Muscle layer of colon (tissue), 2 donors: ENCODE data around the gene RBM27.
"Not testable (repeated sequence)": the region's sequence is repeated elsewhere in the genome, so short reads cannot be mapped to it uniquely, and the experiment has no call there.

Source experiments
- H3K27ac ChIP-seq: one replicate; pipeline ENCODE4 v1.7.0; 2013; ENCODE audit warnings: low read depth, mild to moderate bottlenecking, low read length, moderate library complexity
- H3K27me3 ChIP-seq, 2 donors: one replicate each; pipeline ENCODE4 v1.7.0; 2013; ENCODE audit warnings: low read length in 2 of 2, mild to moderate bottlenecking in 2 of 2; ENCODE audit not compliant: insufficient read depth in 2 of 2, control insufficient read depth in 1 of 2
- H3K36me3 ChIP-seq: one replicate; pipeline ENCODE4 v1.7.0; 2013; ENCODE audit warnings: mild to moderate bottlenecking, low read length; ENCODE audit not compliant: insufficient read depth
- H3K4me1 ChIP-seq: one replicate; pipeline ENCODE4 v1.7.0; 2013; ENCODE audit warnings: mild to moderate bottlenecking, low read length; ENCODE audit not compliant: insufficient read depth
- H3K4me3 ChIP-seq, 2 donors: one replicate each; pipeline ENCODE4 v1.7.0; 2013; ENCODE audit warnings: low read length in 2 of 2, low read depth in 1 of 2, mild to moderate bottlenecking in 1 of 2, moderate library complexity in 1 of 2
- H3K9ac ChIP-seq: one replicate; pipeline ENCODE4 v1.7.0; 2013; ENCODE audit warnings: low read length
- H3K9me3 ChIP-seq: one replicate; pipeline ENCODE4 v1.7.0; 2013; ENCODE audit warnings: mild to moderate bottlenecking, low read length
- donor health status: abdominal sarcoma.
- donor health status: Adenocarcinoma of cecum.

The RBM27 gene

DNA sequence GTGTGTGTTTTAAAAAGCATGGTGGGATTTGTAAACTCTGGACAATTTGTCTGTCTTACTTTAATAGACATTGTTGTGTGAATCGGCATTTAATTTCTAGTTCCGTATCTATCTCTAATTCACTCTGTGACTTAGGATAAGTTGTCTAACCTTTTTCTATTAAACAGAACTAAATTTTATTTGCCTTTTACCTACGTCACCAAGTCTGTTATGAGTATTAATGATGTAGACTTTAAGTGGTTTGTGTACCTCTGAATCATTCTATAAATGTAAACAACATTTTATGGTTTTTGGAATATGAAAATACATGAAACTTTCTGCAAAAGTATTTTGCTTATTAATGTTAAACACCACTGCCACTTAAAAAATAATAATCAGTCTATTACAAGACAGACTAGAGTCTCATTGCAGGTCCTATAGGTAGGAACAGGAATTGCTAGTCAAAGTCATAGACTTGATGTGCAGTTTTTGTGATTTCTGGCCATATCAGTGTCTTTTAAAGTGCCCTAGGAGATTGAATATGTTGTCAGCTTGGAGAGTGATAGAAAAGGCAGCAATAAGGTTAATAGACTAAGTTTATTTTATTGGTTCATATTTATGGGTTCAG lies 5.6 kb downstream of the RBM27 start:
- H3K4me1 ChIP-seq, result peaks cover 39% of the 10 kb centered on the region
- H3K9ac ChIP-seq, result no peak overlapping the region
- no peak overlapping the region for H3K27ac ChIP-seq
- H3K4me3 ChIP-seq, result no peak overlapping the region
- no peaks in the 10 kb centered on the region for H3K27me3 ChIP-seq
- H3K9me3 ChIP-seq, result no peaks in the 10 kb centered on the region
- H3K36me3 ChIP-seq, result no peaks in the 10 kb centered on the region

DNA sequence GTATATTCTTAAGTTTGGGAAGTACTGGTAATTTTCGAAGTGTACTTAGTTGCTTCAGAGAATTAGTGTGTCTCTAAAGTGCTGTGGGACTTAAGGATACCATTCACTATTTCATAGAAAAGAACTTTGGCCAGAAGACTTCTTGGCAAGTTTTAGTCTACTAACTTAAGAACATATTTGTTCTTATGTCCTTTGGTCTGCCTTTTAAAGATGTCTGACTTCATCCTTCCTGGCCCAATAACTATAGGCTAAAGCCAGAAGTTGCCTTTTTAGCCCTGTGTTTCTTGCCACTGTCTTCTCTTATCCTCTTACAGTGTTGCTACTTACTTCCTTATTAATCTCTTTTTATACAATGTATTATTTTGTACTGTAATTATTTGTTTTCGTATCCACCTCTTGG lies 6.3 kb downstream of the RBM27 start:
- Histone ChIP-seq H3K4me3 (no peak overlapping the region), H3K9ac (no peak overlapping the region), H3K27ac (no peak overlapping the region), H3K9me3 (no peaks in the 10 kb centered on the region), H3K36me3 (no peaks in the 10 kb centered on the region), H3K27me3 (no peaks in the 10 kb centered on the region), H3K4me1 (peaks cover 33% of the 10 kb centered on the region)

DNA sequence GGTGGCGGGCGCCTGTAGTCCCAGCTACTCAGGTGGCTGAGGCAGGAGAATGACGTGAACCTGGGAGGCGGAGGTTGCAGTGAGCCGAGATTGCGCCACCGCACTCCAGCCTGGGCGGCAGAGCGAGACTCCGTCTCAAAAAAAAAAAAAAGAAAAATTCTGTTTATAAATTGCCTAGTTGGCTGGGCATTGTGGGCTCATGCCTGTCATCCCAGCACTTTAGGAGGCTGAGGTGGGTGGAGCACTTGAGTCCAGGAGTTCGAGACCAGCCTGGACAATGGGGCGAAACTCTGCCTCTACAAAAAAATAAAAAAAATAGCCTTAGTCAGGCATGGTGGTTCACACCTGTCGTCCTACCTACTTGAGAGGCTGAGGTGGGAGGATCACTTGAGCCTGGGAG lies 7.4 kb downstream of the RBM27 start:
- H3K9me3 ChIP-seq, H3K9ac ChIP-seq, H3K36me3 ChIP-seq, H3K27ac ChIP-seq, H3K27me3 ChIP-seq, H3K4me3 ChIP-seq: not testable (repeated sequence)
- H3K4me1 ChIP-seq, result peaks cover 22% of the 10 kb centered on the region

DNA sequence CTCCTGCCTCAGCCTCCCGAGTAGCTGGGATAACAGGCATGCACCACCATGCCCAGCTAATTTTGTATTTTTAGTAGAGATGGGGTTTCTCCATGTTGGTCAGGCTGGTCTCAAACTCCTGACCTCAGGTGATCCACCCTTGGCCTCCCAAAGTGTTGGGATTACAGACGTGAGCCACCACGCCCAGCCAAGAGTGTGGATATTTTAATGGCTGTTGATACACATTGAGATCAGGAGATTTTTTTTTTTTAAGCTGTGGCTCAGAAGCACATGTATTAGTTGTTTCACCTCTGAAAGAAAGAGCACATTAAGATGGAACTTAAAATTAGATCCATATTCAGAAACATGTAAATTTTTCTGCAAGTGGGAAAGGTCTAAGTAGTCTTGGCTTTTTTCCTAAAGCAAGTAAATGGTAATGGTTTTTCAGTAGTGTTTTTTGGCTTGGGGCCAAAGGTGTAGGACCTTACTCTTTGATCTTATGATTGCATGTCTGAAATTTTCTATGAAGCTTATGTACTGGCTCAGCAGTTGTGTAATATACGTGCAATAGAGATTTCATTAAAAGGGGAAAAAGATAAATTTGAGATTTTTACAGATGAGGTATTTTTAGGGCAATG lies 9.9 kb downstream of the RBM27 start:
- Histone ChIP-seq H3K9ac (no peak overlapping the region), H3K27ac (no peak overlapping the region), H3K27me3 (no peaks in the 10 kb centered on the region), H3K36me3 (no peaks in the 10 kb centered on the region), H3K9me3 (no peaks in the 10 kb centered on the region), H3K4me3 (no peak overlapping the region), H3K4me1 (peaks cover 20% of the 10 kb centered on the region)

DNA sequence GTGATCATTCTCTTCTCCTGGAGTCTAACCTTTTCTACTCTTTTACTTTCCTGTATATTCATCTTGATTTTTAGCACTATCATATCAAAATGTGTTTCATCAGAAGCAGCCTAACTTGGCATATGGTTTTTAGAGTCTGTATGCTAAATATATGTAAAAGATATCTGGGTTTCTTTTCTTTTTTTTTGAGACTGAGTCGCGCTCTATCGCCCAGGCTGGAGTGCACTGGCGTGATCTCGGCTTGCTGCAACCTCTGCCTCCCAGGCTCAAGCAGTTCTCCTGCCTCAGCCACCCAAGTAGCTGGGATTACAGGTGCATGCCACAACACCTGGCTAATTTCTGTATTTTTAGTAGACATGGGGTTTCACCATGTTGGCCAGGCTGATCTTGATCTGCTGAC lies 11.5 kb downstream of the RBM27 start:
- not testable (repeated sequence) for H3K9ac ChIP-seq, H3K4me3 ChIP-seq, H3K27me3 ChIP-seq, H3K27ac ChIP-seq, H3K9me3 ChIP-seq, H3K4me1 ChIP-seq, H3K36me3 ChIP-seq

DNA sequence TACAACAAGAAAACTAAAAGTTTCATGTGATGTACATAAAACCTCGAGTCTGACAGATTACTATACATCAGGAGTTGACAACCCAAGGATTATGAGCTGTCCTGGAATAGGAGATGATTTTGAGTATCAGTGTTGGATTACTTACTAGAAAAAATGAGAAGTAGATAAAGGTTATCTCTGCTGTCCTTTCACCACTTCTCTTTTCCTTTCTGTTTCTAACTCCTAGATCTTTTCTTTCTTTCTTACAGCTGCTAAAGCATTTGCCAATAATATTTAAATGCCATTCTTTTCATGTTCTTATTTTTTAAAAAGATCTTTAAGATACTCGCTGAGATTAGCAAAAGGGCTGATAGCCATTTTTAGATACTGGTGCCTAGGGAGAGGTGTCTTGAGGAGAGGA lies 14.8 kb downstream of the RBM27 start:
- H3K27ac ChIP-seq, result no peak overlapping the region
- H3K4me3 ChIP-seq, result no peak overlapping the region
- peaks cover 9% of the 10 kb centered on the region for H3K36me3 ChIP-seq
- H3K27me3 ChIP-seq, result no peaks in the 10 kb centered on the region
- H3K9ac ChIP-seq, result no peak overlapping the region
- H3K4me1 ChIP-seq, result peaks cover 6% of the 10 kb centered on the region
- H3K9me3 ChIP-seq, result no peaks in the 10 kb centered on the region

DNA sequence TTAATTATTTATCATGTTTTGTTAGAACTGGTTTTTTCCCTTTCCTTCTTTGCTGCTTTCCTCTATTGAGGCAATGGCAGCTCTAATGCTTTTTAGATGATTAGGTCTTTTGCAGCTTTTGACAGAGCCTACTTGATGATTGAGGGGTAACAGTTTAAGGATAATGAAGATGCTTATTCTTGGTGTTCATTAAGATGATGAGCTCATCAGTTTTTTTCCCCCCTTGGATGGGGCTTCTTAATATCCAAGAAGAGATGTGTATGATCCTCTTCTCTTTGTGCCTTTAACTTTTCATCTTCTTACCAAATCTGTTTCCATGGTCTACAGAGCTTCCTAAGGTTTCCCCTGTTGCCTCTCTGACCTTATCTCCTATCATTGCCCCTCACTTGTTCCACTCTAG lies 15.8 kb downstream of the RBM27 start:
- no peak overlapping the region for H3K27ac ChIP-seq
- no peak overlapping the region for H3K9ac ChIP-seq
- no peaks in the 10 kb centered on the region for H3K9me3 ChIP-seq
- peaks cover 13% of the 10 kb centered on the region for H3K36me3 ChIP-seq
- H3K27me3 ChIP-seq, result no peaks in the 10 kb centered on the region
- H3K4me1 ChIP-seq, result peaks cover 6% of the 10 kb centered on the region
- H3K4me3 ChIP-seq, result no peak overlapping the region

DNA sequence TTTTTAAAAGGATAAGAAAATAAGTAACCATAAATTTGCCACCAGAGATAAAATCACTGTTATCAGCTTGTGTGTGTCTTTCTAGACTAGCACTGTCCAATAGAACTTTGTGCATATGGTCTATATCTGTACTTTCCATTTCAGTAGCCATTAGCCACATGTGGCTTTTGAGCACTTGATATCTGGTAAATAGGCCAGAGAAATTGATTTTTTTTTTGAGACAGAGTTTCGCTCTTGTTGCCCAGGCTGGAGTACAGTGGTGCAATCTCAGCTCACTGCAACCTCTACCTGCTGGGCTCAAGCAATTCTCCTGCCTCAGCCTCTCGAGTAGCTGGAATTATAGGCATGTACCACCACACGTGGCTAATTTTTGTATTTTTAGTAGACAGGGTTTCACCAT lies 17.8 kb downstream of the RBM27 start:
- Histone ChIP-seq H3K27me3 (no peaks in the 10 kb centered on the region), H3K36me3 (peaks cover 19% of the 10 kb centered on the region), H3K4me1 (peaks cover 6% of the 10 kb centered on the region), H3K9ac (no peak overlapping the region), H3K27ac (no peak overlapping the region), H3K9me3 (no peaks in the 10 kb centered on the region), H3K4me3 (no peak overlapping the region)

DNA sequence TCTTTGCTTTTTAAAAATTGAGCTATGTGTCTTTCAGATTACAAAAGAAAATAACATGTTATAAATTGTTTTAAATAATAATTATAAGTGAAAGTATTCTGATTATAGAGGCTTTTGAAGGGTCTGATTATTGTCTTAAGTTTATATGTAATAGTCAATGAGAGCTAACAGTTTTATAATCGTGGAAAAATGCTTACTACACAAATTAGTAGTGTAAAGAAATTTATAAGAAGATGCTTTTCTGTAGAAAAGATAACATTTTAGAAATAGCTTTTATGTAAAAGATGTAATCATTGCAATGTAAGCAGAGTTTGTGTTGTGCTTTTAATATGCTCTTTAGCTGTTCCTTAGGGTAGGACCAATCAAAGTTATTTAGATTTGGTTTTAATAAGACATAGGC lies 18.6 kb downstream of the RBM27 start:
- Histone ChIP-seq H3K36me3 (peaks cover 21% of the 10 kb centered on the region), H3K4me1 (peaks cover 6% of the 10 kb centered on the region), H3K27me3 (no peaks in the 10 kb centered on the region), H3K9ac (no peak overlapping the region), H3K27ac (no peak overlapping the region), H3K4me3 (no peak overlapping the region), H3K9me3 (no peaks in the 10 kb centered on the region)

DNA sequence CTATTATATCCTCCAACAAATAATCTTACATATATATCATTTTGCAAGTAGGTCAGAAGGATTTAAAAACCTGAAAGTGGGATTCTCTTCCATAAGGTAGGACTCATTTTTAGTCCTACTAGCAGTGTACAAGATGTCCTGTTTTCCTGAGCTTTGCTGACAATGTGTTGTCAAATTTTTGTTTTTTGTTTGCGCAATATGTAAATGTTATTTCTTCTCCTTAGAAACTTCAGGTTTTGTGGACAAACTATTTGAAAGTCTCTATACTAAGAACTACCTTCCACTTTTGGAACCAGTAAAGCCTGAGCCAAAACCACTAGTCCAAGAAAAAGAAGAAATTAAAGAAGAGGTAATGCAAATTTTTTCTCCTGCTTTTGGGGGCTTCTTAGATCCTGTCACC lies 19.8 kb downstream of the RBM27 start:
- peaks cover 5% of the 10 kb centered on the region for H3K4me1 ChIP-seq
- H3K36me3 ChIP-seq, result peaks cover 23% of the 10 kb centered on the region
- H3K9ac ChIP-seq, result no peak overlapping the region
- H3K4me3 ChIP-seq, result no peak overlapping the region
- H3K27ac ChIP-seq, result no peak overlapping the region
- no peaks in the 10 kb centered on the region for H3K27me3 ChIP-seq
- H3K9me3 ChIP-seq, result no peaks in the 10 kb centered on the region

DNA sequence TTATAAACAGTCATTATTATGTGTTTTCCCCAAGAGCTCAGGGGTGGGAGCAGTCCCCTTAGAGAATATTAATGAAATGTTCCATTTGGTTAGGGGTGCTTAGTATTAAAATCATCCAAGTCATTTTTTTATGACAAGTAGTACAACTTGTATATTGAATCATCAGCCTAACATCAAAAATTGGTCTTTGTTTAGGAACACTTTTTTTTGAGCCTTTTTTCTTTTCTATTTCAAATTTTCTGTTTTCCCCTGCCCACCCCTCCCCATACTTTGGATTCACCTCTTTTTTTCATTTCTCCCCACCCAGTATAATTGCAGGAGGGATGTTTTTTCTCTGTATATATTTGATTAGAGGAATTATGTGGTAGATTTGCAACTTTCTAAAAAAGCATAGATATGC lies 25.8 kb downstream of the RBM27 start:
- no peak overlapping the region for H3K4me3 ChIP-seq
- peaks cover 40% of the 10 kb centered on the region for H3K36me3 ChIP-seq
- no peaks in the 10 kb centered on the region for H3K4me1 ChIP-seq
- H3K27ac ChIP-seq, result no peak overlapping the region
- no peak overlapping the region for H3K9ac ChIP-seq
- H3K9me3 ChIP-seq, result no peaks in the 10 kb centered on the region
- no peaks in the 10 kb centered on the region for H3K27me3 ChIP-seq

DNA sequence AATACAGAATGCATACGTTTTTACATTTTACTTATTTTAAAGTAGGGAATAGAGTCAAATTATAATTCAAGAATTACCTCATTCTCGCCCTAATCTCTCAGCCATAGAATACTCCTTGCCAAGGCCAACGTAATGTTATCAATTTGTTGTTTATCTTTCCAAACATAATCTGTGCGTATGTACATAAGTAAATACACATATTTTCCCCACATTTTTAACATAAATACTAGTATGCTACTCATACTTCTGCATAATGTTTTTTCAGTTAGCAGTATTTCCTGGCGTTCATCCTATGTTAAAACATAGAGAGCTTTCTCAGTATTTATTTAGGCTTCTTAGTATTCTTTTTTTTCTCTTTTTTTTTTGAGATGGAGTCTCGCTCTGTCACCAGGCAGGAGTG lies 28.8 kb downstream of the RBM27 start:
- Histone ChIP-seq H3K4me1 (no peaks in the 10 kb centered on the region), H3K9ac (no peak overlapping the region), H3K27me3 (no peaks in the 10 kb centered on the region), H3K4me3 (no peak overlapping the region), H3K36me3 (peaks cover 33% of the 10 kb centered on the region), H3K27ac (no peak overlapping the region), H3K9me3 (no peaks in the 10 kb centered on the region)
